Activated naive CD4-positive, alpha-beta T cell treated with anti-CD3 and anti-CD28 coated beads, Interleukin-2, amount 50 U/mL, for 16 hours (primary cell): ENCODE results near the gene CHAD.
"Not testable (repeated sequence)": the region's sequence is repeated elsewhere in the genome, so short reads cannot be mapped to it uniquely, and the experiment has no call there.

Experiments
- DNase-seq: peaks from one replicate; pipeline ENCODE4 v3.0.0-alpha.2; 2020

The CHAD gene

GRCh38 chr17:50493744-50494143 is 25.1 kb upstream of the CHAD start:
- DNase-seq, result no peak

- DNase-seq, result no peak
Observed at GRCh38 chr17:50492214-50492613, 23.5 kb upstream of the CHAD start.

GRCh38 chr17:50491505-50491904 is 22.8 kb upstream of the CHAD start:
- no peak for DNase-seq

DNA sequence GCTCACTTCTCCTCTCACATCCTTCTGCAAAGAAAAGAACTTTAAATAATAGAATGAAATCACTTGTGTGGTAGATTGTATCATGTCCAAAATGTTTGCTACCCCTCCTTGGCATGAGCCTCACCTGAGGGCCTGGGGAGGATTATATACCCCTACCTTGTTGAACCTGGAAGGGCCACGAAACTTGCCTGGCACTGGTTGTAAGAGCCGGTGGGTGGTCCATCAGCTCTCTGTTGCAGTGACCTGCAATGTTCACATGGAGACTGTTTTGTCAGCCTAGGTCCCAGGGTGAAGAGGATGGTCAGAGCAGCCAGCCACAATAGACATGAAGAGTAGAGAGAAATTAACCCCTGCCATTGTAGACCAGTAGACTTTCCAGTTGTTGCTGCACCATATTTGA is 20.2 kb upstream of the CHAD start:
- no peak for DNase-seq

DNA sequence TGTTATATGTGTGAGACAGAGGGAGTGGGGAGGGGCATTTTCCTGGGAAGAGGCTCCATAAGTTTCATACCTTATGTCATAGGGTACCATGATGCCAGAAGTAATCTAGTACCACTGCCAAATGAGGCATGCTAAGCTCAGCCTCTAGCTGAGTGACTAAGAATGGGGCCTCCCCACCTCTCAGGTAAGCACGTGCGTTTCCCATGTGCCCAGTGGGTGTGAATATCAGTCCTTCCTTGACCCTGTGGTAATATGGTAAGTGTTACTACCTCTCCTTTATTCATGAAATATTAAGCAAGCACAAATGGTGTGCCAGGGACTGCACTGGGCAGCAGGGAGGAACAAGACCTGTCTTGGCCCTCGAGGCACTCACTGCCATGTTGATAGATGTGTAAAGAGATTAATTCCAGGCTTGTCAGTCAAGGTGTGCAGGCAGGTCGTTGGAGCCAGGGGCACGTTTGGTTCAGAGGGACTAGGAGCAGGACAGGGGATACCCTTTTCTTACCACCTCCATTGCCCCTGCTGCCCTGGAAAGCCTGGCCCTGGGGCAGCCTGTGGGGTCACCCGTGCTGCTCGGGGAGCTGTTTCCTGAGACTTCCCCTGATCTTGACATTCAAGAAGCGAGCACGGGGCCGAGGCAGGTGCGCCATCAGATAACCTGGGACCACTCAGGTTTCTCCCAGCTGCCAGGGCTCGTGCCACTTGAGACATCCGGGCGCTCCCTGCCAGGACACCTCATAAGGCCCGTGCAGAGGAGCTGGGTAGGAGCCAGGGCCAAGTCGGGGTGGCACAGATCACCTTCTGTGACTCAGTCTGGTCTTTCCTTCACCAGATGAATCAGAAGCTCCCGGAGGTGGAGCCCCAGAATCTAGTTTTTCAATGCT is 18.8 kb upstream of the CHAD start:
- DNase-seq, result no peak

DNA sequence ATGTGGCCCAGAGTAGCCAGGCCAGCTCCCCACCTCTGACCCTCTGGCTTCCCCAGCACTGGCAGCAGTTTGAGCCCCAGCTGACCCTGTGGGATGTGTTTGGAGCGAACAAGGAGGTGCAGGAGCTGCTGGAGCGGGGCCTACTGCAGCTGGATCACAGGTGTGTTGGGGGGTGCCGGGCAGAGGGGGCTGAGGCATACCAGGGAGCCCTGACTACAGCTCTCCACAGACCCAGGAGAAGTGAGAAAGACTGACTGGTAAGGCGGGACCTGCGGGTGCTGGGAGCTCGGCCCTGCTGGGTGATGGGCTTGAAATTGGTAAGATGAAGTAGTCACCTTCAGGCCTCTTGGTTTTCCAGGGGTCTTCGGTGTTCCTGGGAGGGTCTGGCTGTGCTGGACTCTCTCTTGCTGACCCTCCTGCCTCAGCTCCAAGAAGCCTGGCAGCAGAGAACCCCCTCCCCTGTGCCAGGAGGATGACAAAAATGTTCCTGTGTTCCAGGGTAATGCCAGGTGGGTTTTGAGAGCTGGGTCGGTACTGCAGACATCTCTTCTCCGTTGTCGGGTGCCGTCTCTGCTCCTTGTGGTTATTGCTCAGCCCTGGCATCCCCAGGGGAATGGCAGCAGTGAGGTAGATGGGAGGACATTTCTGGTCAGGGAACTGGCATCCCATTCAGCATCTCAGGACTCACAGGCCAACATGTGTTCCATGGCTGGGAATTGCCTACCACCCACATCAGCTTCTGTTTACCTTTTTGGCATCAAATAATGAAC is 15.9 kb upstream of the CHAD start:
- DNase-seq, result no peak

GRCh38 chr17:50483266-50483665 is 14.6 kb upstream of the CHAD start:
- DNase-seq, result no peak

GRCh38 chr17:50482516-50482915 is 13.8 kb upstream of the CHAD start:
- peak; percentile 69 for DNase-seq

DNA sequence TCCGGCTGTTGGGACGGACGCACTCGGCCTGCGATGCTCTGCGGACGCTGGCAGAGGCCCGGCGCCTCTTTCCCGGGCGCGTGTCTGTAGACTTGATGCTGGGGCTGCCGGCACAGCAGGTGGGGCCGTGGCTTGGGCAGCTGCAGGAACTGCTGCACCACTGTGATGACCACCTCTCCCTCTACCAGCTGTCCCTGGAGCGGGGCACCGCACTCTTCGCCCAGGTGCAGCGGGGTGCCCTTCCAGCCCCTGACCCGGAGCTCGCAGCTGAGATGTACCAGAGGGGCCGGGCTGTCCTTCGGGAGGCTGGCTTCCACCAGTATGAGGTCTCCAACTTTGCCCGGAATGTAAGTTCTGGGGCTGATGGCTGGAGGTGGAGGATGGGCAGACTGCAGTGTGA is 13.4 kb upstream of the CHAD start:
- DNase-seq, result no peak

GRCh38 chr17:50481648-50482047 is 13.0 kb upstream of the CHAD start:
- no peak for DNase-seq

DNA sequence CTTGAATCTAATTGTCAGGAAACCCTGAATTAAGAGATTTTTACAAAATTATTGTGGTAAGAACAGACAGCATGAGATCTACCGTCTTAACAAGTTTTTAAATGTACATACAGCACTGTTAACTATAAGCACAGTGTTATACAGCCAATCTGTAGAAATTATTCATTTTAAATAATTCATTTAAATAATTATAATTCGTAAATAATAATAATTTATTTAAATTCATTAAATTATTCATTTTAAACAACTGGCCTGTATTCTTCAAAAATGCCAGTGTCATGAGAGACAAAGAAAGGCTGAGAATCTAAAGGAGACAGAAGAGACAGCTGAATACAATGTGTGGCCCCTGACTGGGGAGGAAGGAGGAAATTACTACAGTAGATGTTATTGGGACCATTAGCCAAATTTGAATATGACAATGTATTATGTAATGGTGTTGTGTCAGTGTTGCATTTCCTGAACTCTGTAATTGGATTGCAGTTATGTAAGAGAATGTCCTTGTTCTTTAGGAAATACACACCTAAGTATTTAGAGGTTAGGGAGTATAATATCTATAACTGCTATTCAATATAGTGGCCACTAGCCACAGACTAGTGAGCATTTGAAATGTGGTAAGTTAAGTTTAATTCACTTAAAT is 12.3 kb upstream of the CHAD start:
- no peak for DNase-seq

DNA sequence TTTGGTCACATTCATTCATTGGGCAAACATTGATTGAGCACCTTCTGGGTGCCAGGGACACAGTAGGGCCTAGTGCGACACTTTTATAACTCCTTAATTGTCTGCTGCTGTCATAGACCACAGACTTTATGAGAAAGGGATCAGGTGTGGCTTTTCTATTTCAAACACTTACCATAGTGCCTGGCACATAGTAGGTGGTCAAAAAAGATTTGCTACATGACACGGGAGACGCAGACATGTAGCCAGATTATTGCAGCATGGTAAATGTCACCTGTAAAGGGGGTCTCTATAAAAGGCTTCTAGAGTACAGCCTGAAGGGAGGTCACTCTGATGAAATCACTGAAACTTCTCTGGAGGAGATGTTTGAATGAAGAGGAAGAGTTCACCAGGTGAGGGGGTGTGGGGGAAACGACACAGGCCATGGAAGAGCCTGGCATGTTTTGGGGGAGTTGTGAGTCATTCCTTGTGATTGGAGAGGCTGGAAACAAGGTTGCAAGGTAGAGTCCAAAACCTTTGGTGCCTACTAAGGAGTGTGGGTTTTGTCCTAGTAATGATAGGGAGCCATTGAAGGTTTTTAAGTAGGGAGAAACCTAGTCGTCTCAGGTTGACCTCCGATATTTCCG is 11.6 kb upstream of the CHAD start:
- no peak for DNase-seq

DNA sequence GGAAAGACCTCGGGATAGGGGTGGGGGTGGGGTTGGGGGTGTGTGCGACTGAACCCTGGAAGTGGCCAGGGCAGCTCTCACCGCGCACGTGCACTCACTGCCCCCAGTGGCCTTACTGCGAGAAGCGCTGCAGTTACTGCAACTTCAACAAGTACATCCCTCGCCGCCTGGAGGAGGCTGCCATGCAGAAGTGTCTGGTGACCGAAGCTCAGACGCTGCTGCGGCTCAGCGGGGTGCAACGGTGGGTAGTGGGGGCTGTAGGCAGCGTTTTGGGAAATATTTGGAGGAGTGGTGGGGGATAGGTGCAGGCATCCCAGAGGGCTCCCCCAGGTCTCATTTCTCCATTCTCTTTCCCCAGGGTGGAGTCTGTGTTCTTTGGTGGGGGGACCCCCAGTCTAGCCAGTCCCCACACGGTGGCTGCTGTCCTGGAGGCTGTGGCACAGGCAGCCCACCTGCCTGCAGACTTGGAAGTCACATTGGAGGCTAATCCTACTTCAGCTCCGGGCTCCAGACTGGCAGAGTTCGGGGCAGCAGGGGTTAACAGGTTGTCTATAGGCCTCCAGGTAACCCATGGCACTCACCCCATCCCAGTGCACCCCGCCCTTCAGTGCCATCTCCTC is 11.0 kb upstream of the CHAD start:
- DNase-seq, result peak; percentile 76

GRCh38 chr17:50478391-50479381 is 10.0 kb upstream of the CHAD start, which contains the start of gene RSAD1:
TSS of gene RSAD1 (plus strand) at chr17:50478860. CDS start at chr17:50478885, 25 bp downstream.
- DNase-seq, result peak; percentile 87

- no peak for DNase-seq
Observed at GRCh38 chr17:50477976-50478375, 9.3 kb upstream of the CHAD start.

GRCh38 chr17:50476545-50477315 is 8.1 kb upstream of the CHAD start:
- no peak for DNase-seq

- DNase-seq, result not testable (repeated sequence)
Observed at GRCh38 chr17:50475775-50476544, 7.3 kb upstream of the CHAD start.

GRCh38 chr17:50475362-50475761 is 6.7 kb upstream of the CHAD start:
- no peak for DNase-seq

GRCh38 chr17:50474523-50474922 is 5.8 kb upstream of the CHAD start:
- no peak for DNase-seq

- no peak for DNase-seq
Observed at GRCh38 chr17:50473901-50474300, 5.2 kb upstream of the CHAD start.
